ENCODE measurements around the gene NEK4.

Gene NEK4

GRCh38 chr3:52770496-52771333 lies at the start of gene NEK4:
TSS of gene NEK4 (minus strand) at chr3:52770940. CDS start at chr3:52770746, 194 bp downstream.
- DNase-seq (ENCODE audit: low read depth, low spot score) = peak; percentile 89
- H3K9ac ChIP-seq (ENCODE audit: insufficient read length, low read depth) = peak within 1 kb of the TSS; percentile 93
- no peaks in the 10 kb centered on the region for H3K9me3 ChIP-seq (ENCODE audit: insufficient read depth, low read length)
- H3K27me3 ChIP-seq (ENCODE audit: insufficient read depth, insufficient read length) = peaks cover 11% of the 10 kb centered on the region
- H3K36me3 ChIP-seq (ENCODE audit: insufficient read depth, insufficient read length, low read length) = peaks cover 26% of the 10 kb centered on the region
- no peaks in the 10 kb centered on the region for H3K4me1 ChIP-seq (ENCODE audit: insufficient read depth, insufficient read length)
- peak within 1 kb of the TSS; percentile 69 for H3K4me3 ChIP-seq (ENCODE audit: insufficient read length, low read depth)
- TF ChIP-seq SUZ12 (IDR thresholded peaks at IDR 0.05; ENCODE audit: extremely low read depth, insufficient read depth, insufficient read length) (no peak), YY1 (IDR thresholded peaks at IDR 0.05; ENCODE audit: insufficient read depth, insufficient read length) (no peak), ZNF274 (IDR thresholded peaks at IDR 0.05; ENCODE audit: low read depth, low read length) (no peak)

GRCh38 chr3:52819936-52820335 lies 49.2 kb upstream of the NEK4 start:
- no peaks in the 10 kb centered on the region for H3K27me3 ChIP-seq (ENCODE audit: insufficient read depth, insufficient read length)
- TF ChIP-seq YY1 (IDR thresholded peaks at IDR 0.05; ENCODE audit: insufficient read depth, insufficient read length) = no peak
- TF ChIP-seq SUZ12 (IDR thresholded peaks at IDR 0.05; ENCODE audit: extremely low read depth, insufficient read depth, insufficient read length) = no peak
- no peak for TF ChIP-seq ZNF274 (IDR thresholded peaks at IDR 0.05; ENCODE audit: low read depth, low read length)
- no peak overlapping the region for H3K9ac ChIP-seq (ENCODE audit: insufficient read length, low read depth)
- H3K9me3 ChIP-seq (ENCODE audit: insufficient read depth, low read length) = no peaks in the 10 kb centered on the region
- H3K4me1 ChIP-seq (ENCODE audit: insufficient read depth, insufficient read length) = peaks cover 35% of the 10 kb centered on the region
- no peak overlapping the region for H3K4me3 ChIP-seq (ENCODE audit: insufficient read length, low read depth)
- H3K36me3 ChIP-seq (ENCODE audit: insufficient read depth, insufficient read length, low read length) = peaks cover 4% of the 10 kb centered on the region
- DNase-seq (ENCODE audit: low read depth, low spot score) = no peak

GRCh38 chr3:52817860-52818259 lies 47.1 kb upstream of the NEK4 start:
- no peaks in the 10 kb centered on the region for H3K9me3 ChIP-seq (ENCODE audit: insufficient read depth, low read length)
- no peaks in the 10 kb centered on the region for H3K36me3 ChIP-seq (ENCODE audit: insufficient read depth, insufficient read length, low read length)
- no peak overlapping the region for H3K9ac ChIP-seq (ENCODE audit: insufficient read length, low read depth)
- H3K4me3 ChIP-seq (ENCODE audit: insufficient read length, low read depth) = no peak overlapping the region
- no peak for DNase-seq (ENCODE audit: low read depth, low spot score)
- H3K27me3 ChIP-seq (ENCODE audit: insufficient read depth, insufficient read length) = no peaks in the 10 kb centered on the region
- H3K4me1 ChIP-seq (ENCODE audit: insufficient read depth, insufficient read length) = peaks cover 30% of the 10 kb centered on the region
- no peak for TF ChIP-seq ZNF274 (IDR thresholded peaks at IDR 0.05; ENCODE audit: low read depth, low read length)

- H3K27me3 ChIP-seq (ENCODE audit: insufficient read depth, insufficient read length) = no peaks in the 10 kb centered on the region
- no peak overlapping the region for H3K4me3 ChIP-seq (ENCODE audit: insufficient read length, low read depth)
- DNase-seq (ENCODE audit: low read depth, low spot score) = no peak
- TF ChIP-seq YY1 (IDR thresholded peaks at IDR 0.05; ENCODE audit: insufficient read depth, insufficient read length) = no peak
- no peak for TF ChIP-seq ZNF274 (IDR thresholded peaks at IDR 0.05; ENCODE audit: low read depth, low read length)
- no peak for TF ChIP-seq SUZ12 (IDR thresholded peaks at IDR 0.05; ENCODE audit: extremely low read depth, insufficient read depth, insufficient read length)
- no peak overlapping the region for H3K9ac ChIP-seq (ENCODE audit: insufficient read length, low read depth)
- H3K9me3 ChIP-seq (ENCODE audit: insufficient read depth, low read length) = no peaks in the 10 kb centered on the region
- H3K36me3 ChIP-seq (ENCODE audit: insufficient read depth, insufficient read length, low read length) = no peaks in the 10 kb centered on the region
- H3K4me1 ChIP-seq (ENCODE audit: insufficient read depth, insufficient read length) = peaks cover 30% of the 10 kb centered on the region
Observed at GRCh38 chr3:52817221-52817620, 46.5 kb upstream of the NEK4 start.

- H3K36me3 ChIP-seq (ENCODE audit: insufficient read depth, insufficient read length, low read length) = no peaks in the 10 kb centered on the region
- no peak overlapping the region for H3K4me3 ChIP-seq (ENCODE audit: insufficient read length, low read depth)
- DNase-seq (ENCODE audit: low read depth, low spot score) = no peak
- H3K9ac ChIP-seq (ENCODE audit: insufficient read length, low read depth) = no peak overlapping the region
- no peaks in the 10 kb centered on the region for H3K27me3 ChIP-seq (ENCODE audit: insufficient read depth, insufficient read length)
- H3K4me1 ChIP-seq (ENCODE audit: insufficient read depth, insufficient read length) = peaks cover 30% of the 10 kb centered on the region
- no peaks in the 10 kb centered on the region for H3K9me3 ChIP-seq (ENCODE audit: insufficient read depth, low read length)
- no peak for TF ChIP-seq SUZ12 (IDR thresholded peaks at IDR 0.05; ENCODE audit: extremely low read depth, insufficient read depth, insufficient read length)
- no peak for TF ChIP-seq ZNF274 (IDR thresholded peaks at IDR 0.05; ENCODE audit: low read depth, low read length)
- TF ChIP-seq YY1 (IDR thresholded peaks at IDR 0.05; ENCODE audit: insufficient read depth, insufficient read length) = no peak
Observed at GRCh38 chr3:52816654-52817053, 45.9 kb upstream of the NEK4 start.

- Histone ChIP-seq H3K36me3 (ENCODE audit: insufficient read depth, insufficient read length, low read length) (no peaks in the 10 kb centered on the region), H3K9ac (ENCODE audit: insufficient read length, low read depth) (no peak overlapping the region), H3K4me1 (ENCODE audit: insufficient read depth, insufficient read length) (peaks cover 30% of the 10 kb centered on the region), H3K9me3 (ENCODE audit: insufficient read depth, low read length) (no peaks in the 10 kb centered on the region), H3K27me3 (ENCODE audit: insufficient read depth, insufficient read length) (no peaks in the 10 kb centered on the region), H3K4me3 (ENCODE audit: insufficient read length, low read depth) (no peak overlapping the region)
- TF ChIP-seq YY1 (IDR thresholded peaks at IDR 0.05; ENCODE audit: insufficient read depth, insufficient read length) = no peak
- no peak for TF ChIP-seq SUZ12 (IDR thresholded peaks at IDR 0.05; ENCODE audit: extremely low read depth, insufficient read depth, insufficient read length)
- TF ChIP-seq ZNF274 (IDR thresholded peaks at IDR 0.05; ENCODE audit: low read depth, low read length) = no peak
- no peak for DNase-seq (ENCODE audit: low read depth, low spot score)
Observed at GRCh38 chr3:52816199-52816598, 45.5 kb upstream of the NEK4 start.

- Histone ChIP-seq H3K27me3 (ENCODE audit: insufficient read depth, insufficient read length) (no peaks in the 10 kb centered on the region), H3K4me1 (ENCODE audit: insufficient read depth, insufficient read length) (peaks cover 14% of the 10 kb centered on the region), H3K9me3 (ENCODE audit: insufficient read depth, low read length) (no peaks in the 10 kb centered on the region), H3K9ac (ENCODE audit: insufficient read length, low read depth) (no peak overlapping the region), H3K4me3 (ENCODE audit: insufficient read length, low read depth) (no peak overlapping the region), H3K36me3 (ENCODE audit: insufficient read depth, insufficient read length, low read length) (no peaks in the 10 kb centered on the region)
- no peak for DNase-seq (ENCODE audit: low read depth, low spot score)
- TF ChIP-seq SUZ12 (IDR thresholded peaks at IDR 0.05; ENCODE audit: extremely low read depth, insufficient read depth, insufficient read length) (no peak), ZNF274 (IDR thresholded peaks at IDR 0.05; ENCODE audit: low read depth, low read length) (no peak), YY1 (IDR thresholded peaks at IDR 0.05; ENCODE audit: insufficient read depth, insufficient read length) (no peak)
Observed at GRCh38 chr3:52813810-52814209, 43.1 kb upstream of the NEK4 start.
